Psoas muscle (tissue), 8 donors: ENCODE measurements around the gene NUTF2. TPM values are rescaled to one million over a fixed set of nuclear protein-coding genes. Genes with fewer than 3 reads are reported as not detected.

Experiments used
- ATAC-seq, 4 donors: fragments of 200-7000 bp; cut with Tn5 transposase; one replicate each; pipeline ENCODE4 v1.9.1; 2020; ENCODE audit warnings: moderate library complexity in 3 of 4, mild to moderate bottlenecking in 2 of 4
- DNase-seq, 2 donors: peaks; one replicate each; pipeline ENCODE4 v3.0.0-alpha.2; 2020
- H3K27ac ChIP-seq: fragments of 200-600 bp; one replicate; pipeline ENCODE4 v1.8.0; 2022
- H3K27me3 ChIP-seq, 3 donors: fragments of 200-600 bp in 1 of 3; one replicate each; pipeline versions ENCODE4 v1.6.1 to v1.8.0; 2013 to 2022; ENCODE audit warnings: low read length in 2 of 3, mild to moderate bottlenecking in 2 of 3, moderate library complexity in 1 of 3; ENCODE audit not compliant: insufficient read depth in 3 of 3
- H3K36me3 ChIP-seq, 2 donors: fragments of 200-600 bp in 1 of 2; one replicate each; pipeline versions ENCODE4 v1.6.1 to v1.8.0; 2013 to 2022; ENCODE audit warnings: low read depth in 1 of 2, mild to moderate bottlenecking in 1 of 2, moderate library complexity in 1 of 2; ENCODE audit not compliant: insufficient read depth in 1 of 2
- H3K4me1 ChIP-seq: fragments of 200-600 bp; one replicate; pipeline ENCODE4 v1.8.0; 2022
- H3K4me3 ChIP-seq: fragments of 200-600 bp; one replicate; pipeline ENCODE4 v1.8.0; 2022; ENCODE audit warnings: mild to moderate bottlenecking
- H3K9me3 ChIP-seq: fragments of 200-600 bp; one replicate; pipeline ENCODE4 v1.8.0; 2022
- CTCF ChIP-seq: fragments of 200-600 bp; IDR thresholded peaks from one replicate; pipeline ENCODE4 v1.8.0; 2022; ENCODE audit warnings: antibody characterized with exemption
- WGBS, 3 donors: extraction: QIAGEN DNeasy Blood & Tissue Kit; methylation state at CpG; one replicate each; pipeline versions ENCODE4 v1.1.6 to v1.1.7; 2013; 5-methylcytosine and 5-hydroxymethylcytosine counted together
- intact Hi-C, 2 donors: fragments of 100-400 bp; cut with DNase I; formaldehyde crosslinking; loops; one replicate each; pipeline versions ENCODE4 v1.11.0 to v1.14.2; 2022
- polyA plus RNA-seq, 3 donors: library from polyadenylated mRNA; stranded (reverse); fragments of 200-250 nt; gene quantifications; one replicate each; pipeline ENCODE4 v1.2.3, GENCODE V29; 2013
- total RNA-seq, 4 donors: library from RNA; stranded (reverse); fragmentation: NEBNext Ultra II Directional in 2 of 4; extraction: Animal tissue kit (Norgen Biotek cat#: 25700) in 2 of 4; gene quantifications; one replicate each; pipeline versions ENCODE4 v1.2.1 to v1.2.4, GENCODE V29; 2021 to 2023
- donor health status: healthy with polysubstance abuse.
- donor health status: DM: no; HTN: no; CAD: no; lungs with moderate emphysema.
- donor health status: Bipolar disorder and iron deficiency.
- donor health status: healthy.
- donor health status: DM: yes; HTN: yes; CAD: no.
- donor health status: DM: no; HTN: no; CAD: no.
- donor health status: DM: no; HTN: no; CAD: no.
- donor health status: DM: yes; HTN: yes; CAD: no.

The NUTF2 gene
- total and polyA plus RNA-seq, 7 donors: 77.4 to 170 (median 104) TPM

- Histone ChIP-seq H3K36me3 (no peaks in the 10 kb centered on the region), H3K4me1 (peaks cover 50% of the 10 kb centered on the region), H3K4me3 (peak within 1 kb of the TSS; percentile 99), H3K9me3 (no peaks in the 10 kb centered on the region), H3K27me3 (peaks cover 0 to 1% (median 0%) of the 10 kb centered on the region in 3 donors), H3K27ac (peak within 1 kb of the TSS; percentile 97)
- ATAC-seq (peak; percentile 95 to 97 (median 96)), DNase-seq (peak; percentile 97 to 99)
- TF ChIP-seq CTCF: no peak
- 0% methylated on average over 58 to 90 of the region's 90 CpGs for WGBS, 3 donors
- intact Hi-C loops: no loop called here
Observed at GRCh38 chr16:67892899-67893742, 46.4 kb downstream of the NUTF2 start, which contains the start of gene PSKH1. TSS of gene PSKH1 (plus strand) at chr16:67893254. CDS start at chr16:67908750, 15,496 bp downstream.

GRCh38 chr16:67893743-67894399, 47.1 kb downstream of the NUTF2 start:
- no peak for TF ChIP-seq CTCF
- ATAC-seq (peak in 1 of 4 donors; percentile 4), DNase-seq (no peak)
- H3K4me3 ChIP-seq: peak overlapping the region; percentile 99
- H3K36me3 ChIP-seq: no peaks in the 10 kb centered on the region
- peaks cover 0 to 1% (median 0%) of the 10 kb centered on the region in 3 donors for H3K27me3 ChIP-seq
- intact Hi-C loops: no loop called here
- peaks cover 53% of the 10 kb centered on the region for H3K4me1 ChIP-seq
- no peaks in the 10 kb centered on the region for H3K9me3 ChIP-seq
- peak overlapping the region; percentile 97 for H3K27ac ChIP-seq
- 14 to 17% (median 15%) methylated on average over 14 of the region's 14 CpGs for WGBS, 3 donors

- ATAC-seq (no peak), DNase-seq (no peak)
- H3K27me3 ChIP-seq: peaks cover 0 to 1% (median 0%) of the 10 kb centered on the region in 3 donors
- H3K4me1 ChIP-seq: peaks cover 64% of the 10 kb centered on the region
- H3K9me3 ChIP-seq: no peaks in the 10 kb centered on the region
- H3K27ac ChIP-seq: peak overlapping the region; percentile 62
- no peaks in the 10 kb centered on the region for H3K36me3 ChIP-seq
- no peak overlapping the region for H3K4me3 ChIP-seq
- WGBS, 3 donors: 57 to 63% (median 58%) methylated on average over 3 of the region's 3 CpGs
- intact Hi-C loops: no loop called here
- no peak for TF ChIP-seq CTCF
Observed at GRCh38 chr16:67897231-67897630, 50.5 kb downstream of the NUTF2 start.

- no peak overlapping the region for H3K4me3 ChIP-seq
- no peak overlapping the region for H3K27ac ChIP-seq
- no peak for TF ChIP-seq CTCF
- H3K9me3 ChIP-seq: no peaks in the 10 kb centered on the region
- intact Hi-C loops: no loop called here
- WGBS, 3 donors: 95 to 98% (median 97%) methylated on average over 5 of the region's 5 CpGs
- no peaks in the 10 kb centered on the region for H3K27me3 ChIP-seq
- ATAC-seq: no peak
- H3K36me3 ChIP-seq: peaks cover 0 to 8% of the 10 kb centered on the region in 2 donors
- peaks cover 29% of the 10 kb centered on the region for H3K4me1 ChIP-seq
- DNase-seq: no peak
Observed at GRCh38 chr16:67901734-67902133, 55.0 kb downstream of the NUTF2 start.
